Measurements from ENCODE around the gene MYD88.

Gene MYD88

GRCh38 chr3:38099518-38099917 is 38.9 kb upstream of the MYD88 start:
- no peaks in the 10 kb centered on the region for H3K27me3 ChIP-seq (ENCODE audit: low read length)

GRCh38 chr3:38100498-38100897 is 38.0 kb upstream of the MYD88 start:
- Histone ChIP-seq H4K20me1 (ENCODE audit: low read depth, low read length) (no peaks in the 10 kb centered on the region), H3K27me3 (ENCODE audit: low read length) (peaks cover 4% of the 10 kb centered on the region; the same call in 1 of the 2 replicates), H3K79me2 (ENCODE audit: insufficient read depth, low read length) (no peaks in the 10 kb centered on the region), H3K9me2 (replicated peaks; ENCODE audit: insufficient read depth, low read length) (no peaks in the 10 kb centered on the region), H2AFZ (ENCODE audit: low read depth, low read length, severe bottlenecking) (no peak overlapping the region), H3K27ac (ENCODE audit: low read depth, low read length) (no peak overlapping the region), H3K9me3 (ENCODE audit: insufficient read depth, low read length) (peaks cover under 1% of the 10 kb centered on the region; the same call in 1 of the 2 replicates), H3K4me2 (ENCODE audit: low read depth, low read length, poor library complexity, severe bottlenecking) (no peak overlapping the region), H3K36me3 (ENCODE audit: low read length) (no peaks in the 10 kb centered on the region), H3K4me3 (ENCODE audit: insufficient read depth, low read length, poor library complexity, severe bottlenecking) (no peak overlapping the region), H3K9ac (ENCODE audit: low read length) (no peak overlapping the region), H3F3A (ENCODE audit: insufficient read depth) (no peaks in the 10 kb centered on the region)
- TF ChIP-seq EZH2phosphoT487 (conservative IDR thresholded peaks at IDR 0.05; ENCODE audit: low read length) (no peak), CTCF (IDR thresholded peaks at IDR 0.05; ENCODE audit: insufficient read depth, low read length, poor library complexity, severe bottlenecking) (no peak)

More at GRCh38 chr3:38099518-38099917, 38.9 kb upstream of the MYD88 start:
- Histone ChIP-seq H3F3A (ENCODE audit: insufficient read depth) (no peaks in the 10 kb centered on the region), H3K9me2 (replicated peaks; ENCODE audit: insufficient read depth, low read length) (no peaks in the 10 kb centered on the region), H3K79me2 (ENCODE audit: insufficient read depth, low read length) (no peaks in the 10 kb centered on the region), H2AFZ (ENCODE audit: low read depth, low read length, severe bottlenecking) (no peak overlapping the region), H3K27ac (ENCODE audit: low read depth, low read length) (no peak overlapping the region), H3K4me2 (ENCODE audit: low read depth, low read length, poor library complexity, severe bottlenecking) (no peak overlapping the region), H3K4me3 (ENCODE audit: insufficient read depth, low read length, poor library complexity, severe bottlenecking) (no peak overlapping the region), H3K9me3 (ENCODE audit: insufficient read depth, low read length) (no peaks in the 10 kb centered on the region), H3K36me3 (ENCODE audit: low read length) (no peaks in the 10 kb centered on the region), H4K20me1 (ENCODE audit: low read depth, low read length) (no peaks in the 10 kb centered on the region), H3K9ac (ENCODE audit: low read length) (no peak overlapping the region)
- no peak for TF ChIP-seq CTCF (IDR thresholded peaks at IDR 0.05; ENCODE audit: insufficient read depth, low read length, poor library complexity, severe bottlenecking)
- no peak for TF ChIP-seq EZH2phosphoT487 (conservative IDR thresholded peaks at IDR 0.05; ENCODE audit: low read length)

GRCh38 chr3:38101811-38102443 is 36.5 kb upstream of the MYD88 start:
- Histone ChIP-seq H3F3A (ENCODE audit: insufficient read depth) (no peaks in the 10 kb centered on the region), H3K4me3 (ENCODE audit: insufficient read depth, low read length, poor library complexity, severe bottlenecking) (no peak overlapping the region), H3K27me3 (ENCODE audit: low read length) (peaks cover 7% of the 10 kb centered on the region; the same call in 1 of the 2 replicates), H3K79me2 (ENCODE audit: insufficient read depth, low read length) (no peaks in the 10 kb centered on the region), H3K9me3 (ENCODE audit: insufficient read depth, low read length) (peaks cover 4% of the 10 kb centered on the region; the same call in 1 of the 2 replicates), H4K20me1 (ENCODE audit: low read depth, low read length) (no peaks in the 10 kb centered on the region), H2AFZ (ENCODE audit: low read depth, low read length, severe bottlenecking) (no peak overlapping the region), H3K36me3 (ENCODE audit: low read length) (no peaks in the 10 kb centered on the region), H3K9ac (ENCODE audit: low read length) (no peak overlapping the region), H3K27ac (ENCODE audit: low read depth, low read length) (no peak overlapping the region), H3K9me2 (replicated peaks; ENCODE audit: insufficient read depth, low read length) (no peaks in the 10 kb centered on the region), H3K4me2 (ENCODE audit: low read depth, low read length, poor library complexity, severe bottlenecking) (no peak overlapping the region)
- no peak for TF ChIP-seq EZH2phosphoT487 (conservative IDR thresholded peaks at IDR 0.05; ENCODE audit: low read length)
- TF ChIP-seq CTCF (IDR thresholded peaks at IDR 0.05; ENCODE audit: insufficient read depth, low read length, poor library complexity, severe bottlenecking): no peak
